ENCODE measurements around the gene LANCL1.

The LANCL1 gene

DNA sequence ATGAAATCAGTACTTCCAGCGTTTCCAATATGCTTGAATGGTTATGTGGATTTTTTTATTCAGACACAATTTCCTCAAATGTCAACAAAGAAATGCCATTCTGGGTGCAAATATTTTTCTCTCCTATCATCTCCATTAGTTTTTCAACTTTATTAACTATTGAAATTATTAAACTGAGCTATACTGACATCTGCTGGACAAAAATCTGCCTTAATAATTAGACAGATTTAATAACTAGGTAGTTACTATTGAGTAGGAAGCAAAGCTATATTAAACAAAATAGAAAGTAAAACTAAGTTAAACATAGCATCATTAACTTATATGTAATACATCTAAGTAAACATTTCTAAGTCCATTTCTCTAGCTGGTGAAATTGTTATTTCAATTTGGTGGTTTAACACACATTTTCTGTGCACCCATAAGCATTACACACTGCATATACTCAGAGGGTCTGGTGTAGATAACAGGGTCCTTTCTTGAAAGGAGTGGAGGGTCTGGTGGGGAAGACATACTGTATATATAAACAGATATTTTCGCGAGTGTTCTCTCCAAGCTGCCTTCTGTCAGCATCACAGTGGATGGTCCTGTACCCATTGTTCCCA is 77.0 kb downstream of the LANCL1 start:
- DNase-seq (ENCODE audit: low read depth in 2 of 2, low spot score in 1 of 2): no peak

DNA sequence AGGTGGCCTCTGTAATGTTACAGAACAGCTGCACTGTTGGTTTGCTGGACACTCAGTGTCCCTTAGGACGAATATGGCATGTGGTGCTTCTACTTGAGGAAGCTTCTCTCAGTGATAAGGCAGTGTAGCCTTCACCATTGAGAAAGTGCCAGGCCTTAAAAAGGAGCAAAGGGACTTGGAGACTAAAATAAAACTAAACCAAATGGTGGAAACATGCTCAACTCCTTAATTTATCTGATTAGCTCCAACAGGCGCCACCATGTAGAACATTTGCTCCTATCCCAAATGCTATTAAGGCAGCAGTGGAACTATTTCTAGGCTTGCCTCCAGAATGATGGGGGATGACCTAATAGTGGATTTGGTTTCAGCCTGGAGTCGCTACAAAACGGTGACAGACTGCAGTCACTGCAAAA is 84.1 kb downstream of the LANCL1 start:
- DNase-seq (ENCODE audit: low read depth in 2 of 2, low spot score in 1 of 2): no peak

DNA sequence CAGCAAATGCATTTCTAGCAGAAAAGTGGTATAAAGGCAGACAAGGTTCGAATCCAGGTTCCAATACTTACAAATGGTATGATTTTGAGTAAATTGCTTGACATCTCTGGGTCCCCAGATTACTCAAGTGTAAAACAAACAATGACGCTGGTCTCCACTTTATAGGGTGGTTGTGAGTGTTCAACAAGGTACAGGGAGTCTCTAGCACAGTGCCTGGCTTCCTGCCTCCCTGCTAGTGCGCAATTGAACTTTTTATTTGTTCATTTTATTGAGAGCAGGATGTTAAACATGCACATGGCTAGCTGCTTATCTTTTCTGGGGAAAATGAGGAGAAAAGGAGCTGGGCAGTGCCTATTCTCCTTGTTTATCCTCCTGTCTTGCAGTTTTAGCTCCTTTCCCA is 86.7 kb downstream of the LANCL1 start:
- no peak for DNase-seq (ENCODE audit: low read depth in 2 of 2, low spot score in 1 of 2)

DNA sequence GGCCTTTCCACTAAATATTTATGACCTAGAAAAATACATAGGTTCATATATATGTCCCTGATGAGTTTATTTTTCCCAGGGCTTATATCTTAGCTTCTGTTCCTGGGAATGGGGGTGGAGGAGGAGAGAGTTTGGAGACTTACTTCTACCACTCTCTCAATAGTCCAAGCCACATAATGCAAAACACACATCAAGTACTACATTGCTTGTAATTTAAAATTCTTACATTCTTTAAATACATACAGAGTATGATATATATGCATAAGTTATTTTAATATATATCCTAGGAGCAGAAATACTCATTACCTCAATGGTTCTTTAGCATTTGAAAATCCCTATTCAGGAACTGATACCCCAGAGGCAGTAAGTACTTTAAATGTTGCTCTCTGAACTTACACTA is 88.4 kb downstream of the LANCL1 start:
- DNase-seq (ENCODE audit: low read depth in 2 of 2, low spot score in 1 of 2): no peak

DNA sequence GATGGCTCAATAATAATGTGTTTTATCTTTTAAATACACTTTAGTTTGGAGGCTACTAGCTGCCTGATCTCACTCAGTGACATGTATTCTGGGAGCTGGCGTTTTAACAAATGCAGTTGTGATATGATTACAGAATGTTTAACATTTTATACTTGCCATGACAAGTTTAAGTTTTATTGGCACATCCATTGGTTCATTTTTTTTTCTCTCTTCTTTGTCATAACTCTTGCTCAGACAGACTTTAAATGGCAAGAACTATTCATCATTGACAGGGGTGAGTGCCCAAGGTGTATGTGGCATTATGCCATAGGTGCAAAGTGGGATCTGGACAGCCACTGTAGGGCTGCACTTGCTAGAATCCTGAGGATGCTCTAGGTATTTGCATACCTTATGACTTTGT is 89.5 kb downstream of the LANCL1 start:
- DNase-seq (ENCODE audit: low read depth in 2 of 2, low spot score in 1 of 2): no peak
